Stimulated activated CD8-positive, alpha-beta memory T cell treated with anti-CD3 and anti-CD28 coated beads, Interleukin-12 subunit alpha, Interleukin-12 subunit beta, amount 100 ng/mL, for 4 hours (primary cell): ENCODE data around the gene LRWD1.
"Not testable (repeated sequence)": the region's sequence is repeated elsewhere in the genome, so short reads cannot be mapped to it uniquely, and the experiment has no call there.

Experiments used
- DNase-seq: peaks from one replicate; pipeline ENCODE4 v3.0.0-alpha.2; 2020; ENCODE audit warnings: low read depth

Gene LRWD1

DNA sequence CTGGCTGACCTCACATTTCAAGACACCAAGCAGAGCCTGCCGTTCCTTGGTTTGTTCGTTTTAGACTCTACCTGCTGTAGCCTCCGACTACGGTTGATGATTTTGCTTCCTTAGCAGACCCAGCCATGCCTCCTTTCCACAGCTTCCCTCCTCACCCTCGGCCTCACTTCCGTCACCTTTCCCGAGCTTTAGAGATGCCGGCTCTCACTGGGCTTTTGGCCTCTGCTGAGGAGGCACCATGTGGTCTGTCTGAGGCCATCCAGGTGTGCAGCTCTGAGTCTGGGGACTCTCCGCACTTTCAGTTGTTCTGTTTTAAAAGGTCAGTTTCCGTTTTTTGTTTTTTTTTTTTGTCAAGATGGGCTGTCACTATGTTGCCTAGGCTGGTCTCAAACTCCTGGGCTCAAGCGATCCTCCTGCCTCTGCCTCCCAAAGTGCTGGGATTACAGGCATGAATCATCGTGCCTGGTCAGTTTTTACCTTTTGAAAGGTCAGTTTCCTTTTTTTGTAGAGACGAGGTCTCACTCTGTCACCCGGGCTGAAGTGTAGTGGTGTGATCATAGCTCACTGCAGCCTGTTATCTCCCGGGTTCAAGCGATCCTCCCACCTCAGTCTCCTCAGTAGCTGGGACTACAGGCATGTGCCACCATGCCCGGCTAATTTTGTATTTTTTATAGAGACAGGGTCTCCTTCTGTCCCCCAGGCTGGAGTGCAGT is 19.7 kb upstream of the LRWD1 start:
- DNase-seq: no peak

- DNase-seq: no peak
Observed at GRCh38 chr7:102445674-102446071, 19.1 kb upstream of the LRWD1 start.

- DNase-seq: no peak
Observed at GRCh38 chr7:102446387-102447156, 18.2 kb upstream of the LRWD1 start.

DNA sequence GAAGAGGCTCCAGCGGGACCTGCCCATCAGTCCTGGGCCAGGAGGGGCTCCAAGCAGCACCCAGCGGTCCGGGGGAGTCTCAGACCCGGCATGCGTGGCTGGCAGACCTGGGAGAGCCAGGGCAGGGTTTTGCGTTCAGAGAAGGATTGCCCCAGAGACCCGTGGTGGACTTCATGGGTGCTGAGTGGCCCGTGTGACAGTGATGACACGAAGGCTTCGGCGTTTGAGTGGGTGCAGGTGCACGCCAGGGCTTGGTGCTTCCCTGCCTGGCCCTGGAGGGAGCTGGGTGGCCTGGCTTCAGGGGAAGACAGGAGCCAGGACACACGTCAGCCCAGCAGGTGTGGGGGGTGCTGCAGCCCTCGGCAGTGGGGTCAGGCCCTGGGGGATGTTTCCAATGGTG is 17.5 kb upstream of the LRWD1 start:
- DNase-seq: no peak

DNA sequence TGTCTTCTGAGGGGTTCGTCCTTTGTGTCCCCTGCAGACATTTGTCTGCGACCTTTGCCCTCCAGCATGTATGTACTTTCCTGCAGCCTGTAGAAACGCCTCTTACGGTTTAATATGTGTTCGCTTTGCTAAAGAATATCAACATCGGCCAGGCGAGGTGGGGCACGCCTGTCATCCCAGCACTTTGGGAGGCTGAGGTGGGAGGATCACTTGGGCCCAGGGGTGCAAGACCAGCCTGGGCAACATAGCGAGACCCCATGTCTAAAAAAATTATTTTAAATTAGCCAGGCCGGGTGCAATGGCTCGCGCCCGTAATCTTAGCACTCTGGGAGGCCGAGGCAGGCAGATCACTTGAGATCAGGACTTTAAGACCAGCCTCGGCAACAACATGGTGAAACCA is 15.6 kb upstream of the LRWD1 start:
- no peak for DNase-seq

DNA sequence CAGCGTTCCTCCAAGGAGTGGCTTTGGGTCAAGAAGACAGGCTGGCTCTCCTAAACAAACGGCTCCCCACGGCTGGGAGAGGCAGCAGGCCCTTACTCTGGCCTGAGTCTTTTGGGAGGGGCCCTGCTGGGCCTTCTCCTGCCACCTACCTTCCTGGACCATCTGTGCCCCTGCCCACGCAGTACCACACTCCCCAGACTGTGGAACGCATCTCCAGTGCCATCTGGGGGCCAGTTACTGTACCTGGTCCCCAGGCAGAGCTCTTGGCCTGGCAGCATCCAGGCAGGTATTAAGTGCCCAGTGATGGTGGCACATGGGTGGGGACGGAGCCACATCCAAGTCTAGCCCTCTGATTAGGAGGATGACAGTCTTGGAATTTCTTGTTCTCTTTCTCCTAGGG is 14.5 kb upstream of the LRWD1 start:
- no peak for DNase-seq

- DNase-seq: no peak
Observed at GRCh38 chr7:102451371-102452054, 13.3 kb upstream of the LRWD1 start.

GRCh38 chr7:102452451-102452850 is 12.3 kb upstream of the LRWD1 start:
- DNase-seq: no peak

DNA sequence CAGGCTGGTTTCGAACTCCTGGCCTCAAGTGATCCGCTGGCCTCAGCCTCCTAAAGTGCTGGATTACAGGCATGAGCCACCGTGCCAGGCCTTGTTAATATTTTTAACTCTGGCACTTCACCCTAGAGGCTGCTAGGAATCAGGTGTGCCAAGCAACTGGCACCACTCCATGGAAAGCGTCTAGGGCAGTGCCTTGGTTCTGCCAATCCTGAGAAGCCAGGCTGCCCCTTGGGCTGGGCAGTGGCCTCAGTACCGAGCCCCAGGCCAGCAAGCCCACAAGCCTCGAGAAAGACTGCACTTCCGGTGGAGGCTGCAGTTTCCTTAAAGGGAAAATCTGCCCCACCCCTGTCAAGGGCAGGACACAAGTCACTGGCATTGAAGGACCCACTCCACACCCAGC is 11.5 kb upstream of the LRWD1 start:
- no peak for DNase-seq

DNA sequence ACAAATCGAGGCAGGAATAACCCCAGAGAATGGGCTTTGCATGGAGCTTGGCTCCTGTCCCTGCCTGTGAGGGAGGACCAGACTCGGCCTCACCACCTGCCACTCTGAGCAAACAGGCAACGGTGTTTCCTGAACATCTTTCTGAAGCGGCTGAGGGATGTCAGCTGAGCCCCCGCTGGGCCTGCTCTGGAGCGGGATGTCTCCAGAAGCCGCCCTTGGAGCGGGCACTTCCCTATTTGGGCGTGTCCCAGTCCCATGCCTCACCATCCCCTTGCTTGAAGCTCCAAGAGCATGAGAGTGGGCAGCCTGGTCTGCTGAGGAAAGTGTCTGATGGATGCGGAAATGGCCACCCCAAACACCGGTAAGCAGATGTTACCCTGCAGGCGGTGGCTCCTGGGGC is 10.3 kb upstream of the LRWD1 start:
- no peak for DNase-seq

DNA sequence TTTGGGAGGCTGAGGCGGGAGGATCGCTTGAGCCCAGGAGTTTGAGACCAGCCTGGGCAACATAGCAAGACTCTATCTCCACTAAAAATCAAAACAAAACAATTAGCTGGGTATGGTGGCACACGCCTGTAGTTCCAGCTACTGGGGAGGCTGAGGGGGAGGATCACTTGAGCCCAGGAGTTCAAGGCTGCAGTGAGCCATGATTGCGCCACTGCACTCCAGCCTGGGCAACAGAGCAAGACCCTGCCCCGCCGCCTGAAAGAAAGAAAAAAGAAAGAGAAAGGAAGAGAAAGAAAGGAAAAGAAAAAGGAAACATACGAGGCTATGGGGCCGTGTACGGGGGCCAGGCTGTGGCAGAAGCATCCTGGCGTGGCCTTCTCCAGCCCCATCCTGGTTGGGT is 9.9 kb upstream of the LRWD1 start:
- not testable (repeated sequence) for DNase-seq

- DNase-seq: no peak
Observed at GRCh38 chr7:102455596-102455995, 9.2 kb upstream of the LRWD1 start.

GRCh38 chr7:102456327-102456726 is 8.5 kb upstream of the LRWD1 start:
- DNase-seq: no peak

DNA sequence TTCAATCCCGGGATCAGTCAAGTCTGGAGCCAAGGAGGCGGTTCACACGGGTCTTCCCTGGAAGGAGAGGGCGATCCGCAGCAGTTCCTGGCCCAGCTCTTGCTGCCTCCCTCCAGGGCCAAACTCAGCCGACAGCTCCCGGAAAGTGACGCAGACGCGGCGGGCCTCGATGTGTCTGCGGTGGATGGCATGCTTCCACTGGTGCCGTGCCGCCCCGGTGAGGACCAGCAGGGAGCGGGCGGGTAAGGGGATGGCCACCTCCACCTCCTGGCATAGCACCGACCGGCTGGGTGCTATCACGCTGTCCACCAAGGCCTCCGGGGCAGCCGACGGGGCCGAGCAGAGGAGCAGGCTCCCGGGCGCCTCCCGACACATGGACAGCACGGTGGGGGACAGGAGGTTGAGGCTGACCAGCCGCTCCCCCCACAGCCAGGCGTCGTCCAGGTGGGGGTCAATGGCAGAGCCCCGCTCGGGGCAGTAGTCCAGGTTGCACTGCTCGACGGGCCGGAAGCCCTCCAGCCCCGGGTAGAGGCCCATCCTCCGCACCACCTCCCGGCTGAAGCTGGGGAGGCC is 7.3 kb upstream of the LRWD1 start:
- no peak for DNase-seq

GRCh38 chr7:102459221-102459844 is 5.5 kb upstream of the LRWD1 start:
- DNase-seq: no peak

DNA sequence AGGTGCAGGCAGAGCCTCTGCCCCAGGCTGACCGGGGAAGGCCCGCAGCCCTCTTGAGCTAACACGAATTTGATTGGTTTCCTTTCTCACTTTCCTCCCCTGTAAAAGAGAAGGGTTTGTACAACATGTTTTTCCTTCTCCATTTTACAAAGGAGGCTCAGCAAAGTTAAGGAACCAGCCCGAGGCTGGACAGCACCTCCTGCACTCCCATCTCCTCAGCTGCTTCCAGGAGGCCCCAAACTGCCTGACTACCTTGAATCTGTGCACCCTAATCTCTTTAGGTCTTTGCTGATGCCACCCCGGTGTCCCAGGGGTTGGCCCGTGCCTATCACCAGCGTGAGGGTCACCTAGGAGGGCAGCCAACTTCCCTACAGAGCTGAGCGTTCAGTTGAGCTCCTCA is 4.3 kb upstream of the LRWD1 start:
- no peak for DNase-seq

DNA sequence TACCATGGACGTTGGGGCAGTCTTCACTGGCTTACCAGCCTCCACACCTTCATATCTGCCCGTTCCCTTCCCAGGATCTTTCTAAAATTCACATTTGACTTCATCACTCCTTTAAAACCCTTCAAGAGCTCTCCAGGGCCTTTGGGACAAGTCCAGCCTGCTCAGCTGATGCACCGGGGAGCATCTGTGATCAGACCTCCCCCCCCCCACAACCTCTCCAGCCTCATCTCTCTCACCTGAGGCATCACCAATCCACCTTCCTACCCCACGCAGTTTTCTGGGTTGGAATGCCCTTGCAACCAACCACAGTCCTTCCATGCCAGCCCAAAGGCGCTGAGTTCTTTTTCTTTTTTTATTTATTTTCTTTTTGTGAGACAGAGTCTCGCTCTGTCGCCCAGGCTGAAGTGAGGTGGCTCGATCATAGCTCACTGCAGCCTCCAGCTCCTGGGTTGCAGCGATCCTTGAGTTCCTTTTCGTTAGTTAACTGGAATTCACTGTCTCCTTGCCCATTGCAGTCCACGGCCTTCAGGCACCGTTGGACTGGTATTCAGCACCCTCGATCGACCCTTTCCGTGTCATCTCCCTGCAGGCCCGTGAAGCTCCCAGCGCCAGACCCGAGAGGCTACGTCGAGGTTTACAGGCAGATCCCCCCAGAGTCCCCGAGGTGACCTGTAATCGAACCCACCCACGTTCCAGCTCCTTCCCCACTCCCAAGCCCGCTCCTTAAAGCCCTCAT is 775 bp upstream of the LRWD1 start:
- no peak for DNase-seq

GRCh38 chr7:102466097-102466496 is 1.3 kb downstream of the LRWD1 start:
- DNase-seq: no peak

DNA sequence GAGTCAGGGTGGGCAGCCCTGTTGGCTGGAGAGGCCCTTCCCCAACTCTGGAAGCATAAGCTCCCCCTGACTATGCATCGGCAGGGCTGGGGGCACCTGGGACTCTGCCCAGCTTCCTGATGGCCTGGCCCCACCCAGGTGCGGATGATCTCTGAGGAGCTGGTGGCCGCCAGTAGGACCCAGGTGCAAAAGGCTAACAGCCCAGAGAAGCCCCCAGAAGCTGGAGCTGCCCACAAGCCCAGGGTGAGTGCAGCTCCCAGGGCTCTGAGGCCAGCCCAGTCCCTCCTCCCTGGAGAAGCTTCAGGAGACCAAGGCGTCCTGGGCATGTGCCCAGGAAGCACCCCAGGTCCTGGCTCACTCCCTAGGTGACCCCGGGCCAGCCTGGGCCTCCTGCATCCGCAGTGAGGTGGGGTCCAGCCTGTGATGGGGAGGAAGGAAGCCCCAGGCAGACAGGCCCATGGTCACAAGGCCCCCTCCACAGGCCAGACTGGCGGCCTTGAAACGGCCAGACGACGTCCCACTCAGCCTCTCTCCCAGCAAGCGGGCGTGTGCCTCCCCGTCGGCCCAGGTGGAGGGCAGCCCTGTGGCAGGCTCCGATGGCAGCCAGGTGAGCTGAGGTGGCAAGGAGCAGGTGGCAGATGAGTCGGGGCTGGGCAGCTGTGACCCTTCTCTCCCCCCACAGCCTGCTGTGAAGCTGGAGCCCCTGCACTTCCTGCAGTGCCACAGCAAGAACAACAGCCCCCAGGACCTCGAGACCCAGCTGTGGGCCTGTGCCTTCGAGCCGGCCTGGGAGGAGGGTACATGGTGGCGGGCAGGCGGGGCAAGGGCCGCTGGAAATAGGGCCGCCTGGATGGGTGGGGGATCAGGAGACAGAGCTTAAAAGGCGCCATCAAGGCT is 3.0 kb downstream of the LRWD1 start:
- DNase-seq: no peak

DNA sequence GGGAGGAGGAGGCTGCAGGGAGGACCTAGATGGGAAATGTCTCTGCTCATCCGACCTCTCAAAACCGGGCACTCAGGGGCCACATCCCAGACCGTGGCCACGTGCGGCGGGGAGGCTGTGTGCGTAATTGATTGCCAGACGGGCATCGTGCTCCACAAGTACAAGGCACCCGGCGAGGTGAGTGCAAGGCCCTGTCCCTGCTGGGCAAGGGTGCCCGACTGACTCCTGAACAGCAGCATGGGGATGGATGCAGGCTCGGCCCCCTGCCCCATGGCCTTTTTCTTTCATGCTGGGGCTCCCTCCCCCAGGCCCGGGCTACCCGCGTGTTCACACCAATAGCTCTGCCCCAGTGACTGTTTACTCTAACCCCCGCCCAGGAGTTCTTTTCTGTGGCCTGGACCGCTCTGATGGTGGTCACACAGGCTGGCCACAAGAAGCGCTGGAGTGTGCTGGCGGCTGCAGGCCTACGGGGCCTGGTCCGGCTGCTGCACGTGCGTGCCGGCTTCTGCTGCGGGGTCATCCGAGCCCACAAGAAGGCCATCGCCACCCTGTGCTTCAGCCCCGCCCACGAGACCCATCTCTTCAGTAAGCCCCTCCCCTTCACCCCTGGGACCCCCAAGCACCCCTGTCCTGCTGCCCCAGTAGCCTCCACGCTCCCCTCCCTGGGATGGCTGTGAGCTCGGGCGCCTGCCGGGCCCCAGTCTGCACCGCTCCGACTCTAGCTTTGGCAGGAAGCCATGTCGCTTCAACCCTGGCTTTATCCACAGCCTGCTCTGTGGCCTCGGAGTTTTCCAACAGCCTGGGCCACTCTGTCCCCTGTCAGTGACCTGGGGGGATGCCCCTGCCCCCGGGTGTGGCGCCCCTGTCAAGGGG is 3.9 kb downstream of the LRWD1 start:
- no peak for DNase-seq
